Measurements from ENCODE around the gene B4GAT1. TPM values are rescaled to one million over a fixed set of nuclear protein-coding genes. Genes with fewer than 3 reads are reported as not detected.

B4GAT1 gene
- total and polyA plus RNA-seq, 9 of the 15 experiments (the other 6 are each of a cell fraction or from before 2014, with no cell fraction given) = 0.86 to 9.5 (median 3.8) TPM

GRCh38 chr11:66332371-66333219 is 14.8 kb downstream of the B4GAT1 start:
- ChIA-PET POLR2A (interaction anchor here (0.9 to 1.5 kb wide), 3 partner anchors 9 to 24 kb away, joined by 3 to 6 read pairs (median 4); no protein-coding TSS in a partner anchor), CTCF (ENCODE audit: low intra/inter-chr PET ratio) (interaction anchor here (0.9 kb wide), 1 partner anchor 76 kb away, joined by 3 read pairs; no protein-coding TSS in a partner anchor)
- Histone ChIP-seq H4K20me1 (replicated peaks; ENCODE audit: control insufficient read depth, insufficient read depth, low read length) (0 out of 2 replicates have a peak, but pooled peaks cover 3% of the 10 kb centered on the region), H3K9ac (ENCODE audit: insufficient read depth in 1 of 2, low read depth in 2 of 2, low read length in 2 of 2) (peak overlapping the region in 1 of 2 experiments; percentile 61; a peak in 2 of 4 replicates), H3K27me3 (ENCODE audit: control insufficient read depth in 2 of 2, insufficient read depth in 2 of 2, low read length in 2 of 2) (no peaks in the 10 kb centered on the region), H3K36me3 (ENCODE audit: control insufficient read depth, insufficient read depth, low read length) (peaks cover 8% of the 10 kb centered on the region; the same call in 1 of the 3 replicates), H2AFZ (ENCODE audit: low read depth, low read length) (no peak overlapping the region), H3K4me3 (no peak overlapping the region), H3K9me3 (replicated peaks; ENCODE audit: control insufficient read depth, insufficient read depth, low read depth, low read length) (no peaks in the 10 kb centered on the region), H3K4me2 (ENCODE audit: insufficient read depth, low read length) (no peak overlapping the region), H3K79me2 (ENCODE audit: control insufficient read depth, insufficient read depth, low read length) (no peaks in the 10 kb centered on the region), H3K4me1 (replicated peaks in 1 of 2; ENCODE audit: control insufficient read depth in 2 of 2, insufficient read depth in 2 of 2, low read length in 2 of 2) (peaks cover 27 to 80% of the 10 kb centered on the region in 2 experiments), H3K9me1 (ENCODE audit: control insufficient read depth, insufficient read depth, low read length) (no peaks in the 10 kb centered on the region), H3K27ac (ENCODE audit: extremely low read depth, low read depth, low read length) (no peak overlapping the region)
- no peak for FAIRE-seq
- no TSS peak for BruUV-seq (replicated peaks)
- DNase-seq (ENCODE audit: extremely low read depth in 1 of 4, low spot score in 3 of 4) = no peak
- in situ Hi-C loops (cut with MboI) = no loop called here
- no peak for ATAC-seq
- intact Hi-C loops (cut with micrococcal nuclease) = no loop called here
- WGBS (ENCODE audit: insufficient coverage, low coverage, missing lambda C conversion rate) = 43% methylated on average over 17 of the region's 18 CpGs
- peak; percentile 49 for TF ChIP-seq ZNF121 (CRISPR knock-in tag; conservative IDR thresholded peaks at IDR 0.05)
- TF ChIP-seq ZNF239 (CRISPR knock-in tag; IDR thresholded peaks at IDR 0.05) = no peak
- no peak for TF ChIP-seq HDAC2 (IDR thresholded peaks at IDR 0.05)
- TF ChIP-seq ZNF444 (CRISPR knock-in tag; IDR thresholded peaks at IDR 0.05) = no peak
- TF ChIP-seq CCAR2 (IDR thresholded peaks at IDR 0.05; ENCODE audit: low read depth, low read length) = no peak
- 0 out of 4 replicates have a peak, but pooled peaks of 1 of the 2 experiments have one; percentile 41 for TF ChIP-seq KDM1A (IDR thresholded peaks at IDR 0.05)
- no peak for TF ChIP-seq MIER1 (IDR thresholded peaks at IDR 0.05; ENCODE audit: low read depth)
- no peak for TF ChIP-seq RAD51 (IDR thresholded peaks at IDR 0.05; ENCODE audit: borderline replicate concordance, low read depth)
- peak; percentile 74 for TF ChIP-seq RBM25 (IDR thresholded peaks at IDR 0.05; ENCODE audit: low read depth, low read length, severe bottlenecking)
- no peak for TF ChIP-seq ZBTB8A (IDR thresholded peaks at IDR 0.05; ENCODE audit: partially characterized antibody)
- no peak for TF ChIP-seq MCM5 (IDR thresholded peaks at IDR 0.05; ENCODE audit: low read depth)
- no peak for TF ChIP-seq ETS1 (conservative IDR thresholded peaks at IDR 0.05; ENCODE audit: control insufficient read depth, low read depth, low read length)
- TF ChIP-seq, protein P1, sequence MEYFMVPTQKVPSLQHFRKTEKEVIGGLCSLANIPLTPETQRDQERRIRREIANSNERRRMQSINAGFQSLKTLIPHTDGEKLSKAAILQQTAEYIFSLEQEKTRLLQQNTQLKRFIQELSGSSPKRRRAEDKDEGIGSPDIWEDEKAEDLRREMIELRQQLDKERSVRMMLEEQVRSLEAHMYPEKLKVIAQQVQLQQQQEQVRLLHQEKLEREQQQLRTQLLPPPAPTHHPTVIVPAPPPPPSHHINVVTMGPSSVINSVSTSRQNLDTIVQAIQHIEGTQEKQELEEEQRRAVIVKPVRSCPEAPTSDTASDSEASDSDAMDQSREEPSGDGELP (CRISPR knock-in tag; IDR thresholded peaks at IDR 0.05; ENCODE audit: borderline replicate concordance) = no peak
- no peak for TF ChIP-seq RFX1 (IDR thresholded peaks at IDR 0.05)
- TF ChIP-seq SLC30A9 (CRISPR knock-in tag; IDR thresholded peaks at IDR 0.05) = no peak
- no peak for TF ChIP-seq ZNF561 (CRISPR knock-in tag; conservative IDR thresholded peaks at IDR 0.05)
- no peak for TF ChIP-seq ZC3H8 (IDR thresholded peaks at IDR 0.05)
- TF ChIP-seq SMC3 (conservative IDR thresholded peaks at IDR 0.05; ENCODE audit: insufficient read depth, low read depth, low read length) = no peak
- no peak for TF ChIP-seq HOXB6 (CRISPR knock-in tag; IDR thresholded peaks at IDR 0.05; ENCODE audit: borderline replicate concordance)
- no peak for TF ChIP-seq TRIM28 (IDR thresholded peaks at IDR 0.05)
- TF ChIP-seq SMARCA5 (IDR thresholded peaks at IDR 0.05) = peak; percentile 33; the same call in 1 of the 2 replicates
- TF ChIP-seq NRF1 (conservative IDR thresholded peaks at IDR 0.05 in 1 of 2, IDR thresholded peaks at IDR 0.05 in 1 of 2) = no peak
- TF ChIP-seq RCOR1 (IDR thresholded peaks at IDR 0.05; ENCODE audit: borderline replicate concordance in 1 of 2, low read depth in 2 of 2, low read length in 2 of 2) = peak in 1 of 2 experiments; percentile 17; a peak in 1 of 4 replicates
